HG02840 (cell line): ENCODE measurements around the gene STAG1.
"Not testable (repeated sequence)": the region's sequence is repeated elsewhere in the genome, so short reads cannot be mapped to it uniquely, and the experiment has no call there.

Experiments
- ATAC-seq: cut with Tn5 transposase; IDR thresholded peaks from one replicate; pipeline ENCODE4 v1.9.1; 2021; ENCODE audit warnings: mild to moderate bottlenecking, moderate library complexity, moderate number of reproducible peaks; ENCODE audit not compliant: unreplicated experiment, low FRiP score

Gene STAG1

GRCh38 chr3:136749091-136749490 is 3.1 kb downstream of the STAG1 start:
- ATAC-seq: no peak

- no peak for ATAC-seq
These were observed 6.3 kb downstream of the STAG1 start for GRCh38 chr3:136745916-136746315.

GRCh38 chr3:136741063-136741462 is 11.1 kb downstream of the STAG1 start:
- no peak for ATAC-seq

- no peak for ATAC-seq
These were observed 11.7 kb downstream of the STAG1 start for GRCh38 chr3:136740351-136740958.

- not testable (repeated sequence) for ATAC-seq
These were observed 15.2 kb downstream of the STAG1 start for GRCh38 chr3:136736950-136737349.

- no peak for ATAC-seq
These were observed 17.1 kb downstream of the STAG1 start for GRCh38 chr3:136735103-136735502.

GRCh38 chr3:136734382-136735070 is 17.7 kb downstream of the STAG1 start:
- ATAC-seq: no peak

GRCh38 chr3:136733317-136733833 is 18.8 kb downstream of the STAG1 start:
- no peak for ATAC-seq

- no peak for ATAC-seq
These were observed 20.8 kb downstream of the STAG1 start for GRCh38 chr3:136731274-136731884.

- ATAC-seq: no peak
These were observed 21.4 kb downstream of the STAG1 start for GRCh38 chr3:136730595-136731273.

GRCh38 chr3:136728918-136729317 is 23.3 kb downstream of the STAG1 start:
- ATAC-seq: no peak

- no peak for ATAC-seq
These were observed 23.7 kb downstream of the STAG1 start for GRCh38 chr3:136728473-136728872.

- no peak for ATAC-seq
These were observed 26.7 kb downstream of the STAG1 start for GRCh38 chr3:136725468-136725867.

GRCh38 chr3:136722916-136723315 is 29.3 kb downstream of the STAG1 start:
- ATAC-seq: not testable (repeated sequence)

GRCh38 chr3:136722399-136722798 is 29.8 kb downstream of the STAG1 start:
- not testable (repeated sequence) for ATAC-seq

- no peak for ATAC-seq
These were observed 32.1 kb downstream of the STAG1 start for GRCh38 chr3:136720091-136720490.

- ATAC-seq: no peak
These were observed 35.5 kb downstream of the STAG1 start for GRCh38 chr3:136716629-136717028.

- no peak for ATAC-seq
These were observed 38.2 kb downstream of the STAG1 start for GRCh38 chr3:136714020-136714419.

- ATAC-seq: no peak
These were observed 39.2 kb downstream of the STAG1 start for GRCh38 chr3:136712941-136713340.

GRCh38 chr3:136711888-136712287 is 40.3 kb downstream of the STAG1 start:
- ATAC-seq: not testable (repeated sequence)

GRCh38 chr3:136711277-136711676 is 40.9 kb downstream of the STAG1 start:
- ATAC-seq: no peak
